ENCODE results near the gene SORL1.

The SORL1 gene

GRCh38 chr11:121521145-121522042, 69.3 kb downstream of the SORL1 start:
- no peak for TF ChIP-seq CTCF (IDR thresholded peaks at IDR 0.05)

- no peak for TF ChIP-seq CTCF (IDR thresholded peaks at IDR 0.05)
These were observed 70.2 kb downstream of the SORL1 start for GRCh38 chr11:121522043-121522941.

GRCh38 chr11:121523581-121524232, 71.6 kb downstream of the SORL1 start:
- no peak for TF ChIP-seq CTCF (IDR thresholded peaks at IDR 0.05)

- TF ChIP-seq CTCF (IDR thresholded peaks at IDR 0.05) = no peak
These were observed 72.1 kb downstream of the SORL1 start for GRCh38 chr11:121524233-121524631.

- no peak for TF ChIP-seq CTCF (IDR thresholded peaks at IDR 0.05)
These were observed 73.3 kb downstream of the SORL1 start for GRCh38 chr11:121525376-121525775.

- no peak for TF ChIP-seq CTCF (IDR thresholded peaks at IDR 0.05)
These were observed 78.1 kb downstream of the SORL1 start for GRCh38 chr11:121530257-121530656.

- no peak for TF ChIP-seq CTCF (IDR thresholded peaks at IDR 0.05)
These were observed 81.5 kb downstream of the SORL1 start for GRCh38 chr11:121533601-121534000.
